GM13976 (cell line): ENCODE data around the gene OR52D1.

Experiments used
- DNase-seq: peaks from one replicate; pipeline ENCODE4 v3.0.0; 2012; ENCODE audit warnings: low spot score
- CTCF ChIP-seq: IDR thresholded peaks from 2 replicates; pipeline ENCODE4 v1.5.1; 2012; ENCODE audit warnings: borderline replicate concordance, mild to moderate bottlenecking; ENCODE audit not compliant: insufficient read depth; ENCODE audit errors: extremely low read depth, missing control alignments, control extremely low read depth
- in situ Hi-C: fragments of 300-500 bp; cut with MboI; formaldehyde crosslinking; loops from one replicate; pipeline ENCODE4 v1.12.0; 2022; ENCODE audit warnings: low sequenced_read_pairs, mixed read lengths, inconsistent platforms; ENCODE audit not compliant: unreplicated experiment

The OR52D1 gene

GRCh38 chr11:5499671-5500070 lies 11.2 kb downstream of the OR52D1 start:
- no peak for DNase-seq
- in situ Hi-C loops: no loop called here
- TF ChIP-seq CTCF: no peak

- TF ChIP-seq CTCF: no peak
- DNase-seq: no peak
- in situ Hi-C loops: no loop called here
These were observed 11.9 kb downstream of the OR52D1 start for GRCh38 chr11:5500393-5500801.

DNA sequence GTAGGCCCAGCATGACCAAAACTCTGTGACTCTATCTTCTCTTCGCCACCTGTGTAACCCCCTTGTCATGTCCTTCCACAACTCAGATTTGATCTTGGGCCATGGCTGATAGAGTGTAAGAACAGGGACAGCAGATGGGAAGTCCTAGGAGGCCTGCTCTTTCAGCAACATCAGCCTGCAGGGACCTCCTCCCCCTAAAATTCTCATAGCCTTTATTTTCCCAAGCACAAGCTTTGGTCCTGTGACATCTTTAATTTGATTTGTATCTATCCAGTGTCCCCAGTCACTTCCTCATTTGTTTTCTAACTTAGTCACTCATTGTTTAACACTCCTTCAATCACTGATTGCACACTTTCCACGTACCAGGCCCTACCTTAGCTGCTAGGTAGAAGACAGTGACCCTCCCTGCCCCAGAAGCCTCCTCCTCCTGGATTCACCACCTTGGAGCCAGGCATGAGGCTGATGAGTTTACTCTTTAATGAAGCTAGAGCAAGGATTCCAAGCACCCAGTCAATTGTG lies 16.0 kb downstream of the OR52D1 start:
- TF ChIP-seq CTCF: no peak
- in situ Hi-C loops: no loop called here
- no peak for DNase-seq

- TF ChIP-seq CTCF: no peak
- in situ Hi-C loops: no loop called here
- DNase-seq: no peak
These were observed 17.0 kb downstream of the OR52D1 start for GRCh38 chr11:5505363-5506048.

DNA sequence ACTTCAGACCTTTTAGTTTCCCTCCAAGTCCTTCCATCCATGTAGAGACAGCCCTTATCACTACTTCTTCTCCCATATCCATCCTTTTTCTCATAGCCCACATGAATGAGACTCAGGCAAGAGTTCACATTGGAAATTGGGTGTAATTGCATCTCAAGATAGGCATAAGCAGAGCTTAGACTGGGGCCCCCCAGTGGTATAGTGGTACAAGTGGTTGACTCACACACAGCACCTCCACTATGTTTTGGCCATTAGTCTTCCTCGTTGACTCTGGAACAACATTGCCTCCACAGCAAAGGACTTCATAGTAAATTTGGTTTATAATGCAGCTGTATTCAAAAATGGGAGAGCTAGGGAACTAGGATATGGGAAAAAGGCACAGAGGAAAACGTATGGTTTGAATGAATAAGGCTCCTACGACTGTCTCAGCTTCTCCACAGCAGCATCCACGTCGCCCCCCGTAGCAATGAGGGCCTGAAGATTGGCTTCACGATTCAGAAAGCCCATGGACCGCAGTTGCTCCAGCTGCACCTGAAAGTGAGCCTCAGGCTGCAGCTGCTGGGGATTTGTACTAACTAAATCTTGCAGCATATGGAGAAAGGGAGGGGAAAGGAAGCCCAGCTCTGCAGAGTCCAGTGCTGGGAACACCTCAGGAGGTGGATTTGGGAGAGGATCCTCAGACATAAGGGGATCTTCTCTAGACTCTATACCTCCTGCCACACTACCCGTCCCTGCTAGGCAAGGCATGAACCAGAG lies 18.9 kb downstream of the OR52D1 start:
- in situ Hi-C loops: no loop called here
- DNase-seq: no peak
- no peak for TF ChIP-seq CTCF

DNA sequence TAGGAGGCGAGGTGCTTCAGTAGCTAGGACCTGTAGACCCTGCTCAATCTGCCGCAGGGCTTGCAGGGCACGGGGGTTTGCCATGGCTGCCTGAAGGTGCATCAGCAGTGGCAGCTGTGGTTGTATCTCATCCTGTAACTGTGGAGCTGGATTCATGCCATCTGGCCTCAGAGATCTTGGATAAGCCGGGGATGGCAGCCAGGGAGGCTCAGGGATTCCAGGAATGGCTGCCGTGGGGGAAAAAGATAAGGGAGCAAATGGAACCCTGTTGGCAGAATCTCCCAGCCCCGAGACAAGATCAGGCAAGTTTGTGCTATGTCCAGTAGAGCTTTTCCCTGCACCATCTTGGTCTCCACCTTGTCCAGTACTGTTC lies 19.4 kb downstream of the OR52D1 start:
- no peak for TF ChIP-seq CTCF
- in situ Hi-C loops: no loop called here
- no peak for DNase-seq
